Caco-2 (cell line): ENCODE measurements around the gene SERPINB4. TPM values are rescaled to one million over a fixed set of nuclear protein-coding genes. Genes with fewer than 3 reads are reported as not detected.

Experiments
- BruUV-seq: library from RNA; stranded (reverse); fragments of 400-500 nt; replicated peaks from 2 replicates; lab custom pipeline; 2021; lab: Mats Ljungman, UMichigan
- CTCF ChIA-PET: fragments of 300-600 bp; sonication (Branson Sonifier 250); formaldehyde crosslinking; loops from one replicate; lab custom pipeline; 2022; ENCODE audit warnings: antibody characterized with exemption; lab: Charles Lee
- POLR2A ChIA-PET: fragments of 300-600 bp; sonication (Branson Sonifier 250); formaldehyde crosslinking; loops from one replicate; lab custom pipeline; 2022; ENCODE audit warnings: antibody characterized with exemption; lab: Charles Lee
- DNase-seq, 2 experiments: peaks; one replicate each; pipeline versions ENCODE4 v3.0.0 to v3.0.0-alpha.2; 2020 to 2022
- H3K27me3 ChIP-seq: replicated peaks from 2 replicates; pipeline ENCODE4 v1.6.0; 2011; ENCODE audit warnings: low read length; ENCODE audit not compliant: control insufficient read depth, insufficient read depth
- H3K36me3 ChIP-seq: 2 replicates; pipeline ENCODE4 v1.5.1; 2011; ENCODE audit warnings: low read length; ENCODE audit not compliant: control insufficient read depth, insufficient read depth
- H3K4me1 ChIP-seq: fragments of 250-450 bp; sonication (Bioruptor Pico); 2 replicates; pipeline ENCODE4 v1.5.1; 2020; ENCODE audit warnings: mild to moderate bottlenecking
- H3K4me3 ChIP-seq: 2 replicates; pipeline ENCODE4 v1.5.1; 2011; ENCODE audit warnings: low read depth, mild to moderate bottlenecking, control low read depth, low read length
- H3K9me3 ChIP-seq: fragments of 250-450 bp; sonication (Bioruptor Pico); 2 replicates; pipeline ENCODE4 v1.5.1; 2020; ENCODE audit warnings: mild to moderate bottlenecking, moderate library complexity
- H3K27ac Mint-ChIP-seq: one replicate; pipeline ENCODE4 v1.8.0; 2022; ENCODE audit warnings: mixed read lengths; ENCODE audit not compliant: unreplicated experiment
- H3K27me3 Mint-ChIP-seq: one replicate; pipeline ENCODE4 v1.8.0; 2022; ENCODE audit warnings: mixed read lengths; ENCODE audit not compliant: insufficient read depth, unreplicated experiment
- H3K36me3 Mint-ChIP-seq: one replicate; pipeline ENCODE4 v1.8.0; 2022; ENCODE audit warnings: mild to moderate bottlenecking, mixed read lengths; ENCODE audit not compliant: insufficient read depth, unreplicated experiment
- H3K4me1 Mint-ChIP-seq: one replicate; pipeline ENCODE4 v1.8.0; 2022; ENCODE audit warnings: low read depth, mixed read lengths; ENCODE audit not compliant: unreplicated experiment
- H3K4me3 Mint-ChIP-seq: one replicate; pipeline ENCODE4 v1.8.0; 2022; ENCODE audit warnings: mild to moderate bottlenecking, moderate library complexity, mixed read lengths; ENCODE audit not compliant: unreplicated experiment
- H3K9me3 Mint-ChIP-seq: one replicate; pipeline ENCODE4 v1.8.0; 2022; ENCODE audit warnings: mixed read lengths; ENCODE audit not compliant: unreplicated experiment
- CTCF ChIP-seq, 2 experiments: fragments of 200-600 bp in 1 of 2; IDR thresholded peaks; 1 replicate in 1 of 2; 2 replicates in 1 of 2; pipeline versions ENCODE4 v1.5.1 to v1.8.0; 2011 to 2022; ENCODE audit warnings: antibody characterized with exemption in 1 of 2, control low read depth in 1 of 2, inconsistent platforms in 1 of 2, low read depth in 1 of 2, low read length in 1 of 2, mild to moderate bottlenecking in 1 of 2, moderate library complexity in 1 of 2; ENCODE audit not compliant: insufficient read depth in 1 of 2, severe bottlenecking in 1 of 2, unreplicated experiment in 1 of 2
- intact Hi-C: fragments of 100-400 bp; cut with micrococcal nuclease; formaldehyde crosslinking; loops from one replicate; pipeline ENCODE4 v1.10.0; 2022; ENCODE audit not compliant: unreplicated experiment
- total RNA-seq: library from RNA; stranded (reverse); gene quantifications from 2 replicates; pipeline ENCODE4 v1.2.3, GENCODE V29; 2022

The SERPINB4 gene
- total RNA-seq, 1 experiment from 2014 or later: not detected

DNA sequence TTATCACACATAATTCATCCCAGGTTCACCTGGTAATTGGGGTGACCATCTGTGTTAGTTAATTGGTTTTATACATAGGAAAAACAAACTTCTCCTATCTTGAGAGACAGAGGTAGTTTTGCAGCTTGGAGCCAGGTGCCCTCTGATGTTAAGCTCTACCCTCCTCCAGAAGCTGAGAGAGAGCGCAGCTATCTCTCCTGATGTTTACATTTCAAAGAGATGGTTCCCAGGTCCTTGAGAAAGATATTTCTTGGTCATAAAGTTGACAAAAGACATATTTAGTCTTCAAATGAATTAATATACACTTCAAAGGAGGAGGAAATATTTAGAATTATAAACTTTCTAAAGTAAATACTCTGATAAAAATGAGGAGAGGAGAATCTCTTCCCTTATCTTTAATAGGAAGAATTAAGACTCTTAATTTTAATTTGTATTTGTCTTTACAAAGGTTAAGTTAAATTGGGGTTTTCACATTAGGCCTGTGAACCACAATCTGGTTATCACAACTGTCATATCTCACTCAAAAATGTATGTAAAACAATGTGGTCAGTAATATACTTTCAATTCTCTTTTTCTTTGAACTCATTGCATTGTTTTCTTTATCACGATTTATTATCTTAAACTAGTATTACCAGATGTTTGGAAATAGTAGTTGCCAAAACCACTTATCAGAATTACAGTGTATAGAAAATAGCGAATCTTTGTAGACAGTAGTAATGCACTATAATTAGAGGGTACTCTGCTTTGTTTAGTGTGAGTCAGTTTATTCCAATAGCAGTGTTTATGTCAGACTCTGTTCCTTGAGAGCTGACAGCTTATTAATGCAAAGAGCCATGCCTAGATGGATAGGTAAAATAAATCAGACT is 26.8 kb downstream of the SERPINB4 start:
- H3K4me3 Mint-ChIP-seq: no peak overlapping the region
- Histone ChIP-seq H3K36me3 (no peaks in the 10 kb centered on the region), H3K9me3 (no peaks in the 10 kb centered on the region), H3K4me3 (no peak overlapping the region), H3K27me3 (no peaks in the 10 kb centered on the region), H3K4me1 (no peaks in the 10 kb centered on the region)
- intact Hi-C loops: no loop called here
- POLR2A ChIA-PET: no interaction called here
- no peaks in the 10 kb centered on the region for H3K9me3 Mint-ChIP-seq
- H3K4me1 Mint-ChIP-seq: no peaks in the 10 kb centered on the region
- TF ChIP-seq CTCF (IDR thresholded peaks at IDR 0.05; ENCODE audit: insufficient read depth in 1 of 2, low read depth in 1 of 2, low read length in 1 of 2, severe bottlenecking in 1 of 2, unreplicated experiment in 1 of 2): no peak
- H3K36me3 Mint-ChIP-seq: no peaks in the 10 kb centered on the region
- CTCF ChIA-PET: no interaction called here
- DNase-seq: peak in 1 of 2 experiments; percentile 35
- BruUV-seq: no TSS peak
- H3K27ac Mint-ChIP-seq: no peak overlapping the region
- no peaks in the 10 kb centered on the region for H3K27me3 Mint-ChIP-seq

DNA sequence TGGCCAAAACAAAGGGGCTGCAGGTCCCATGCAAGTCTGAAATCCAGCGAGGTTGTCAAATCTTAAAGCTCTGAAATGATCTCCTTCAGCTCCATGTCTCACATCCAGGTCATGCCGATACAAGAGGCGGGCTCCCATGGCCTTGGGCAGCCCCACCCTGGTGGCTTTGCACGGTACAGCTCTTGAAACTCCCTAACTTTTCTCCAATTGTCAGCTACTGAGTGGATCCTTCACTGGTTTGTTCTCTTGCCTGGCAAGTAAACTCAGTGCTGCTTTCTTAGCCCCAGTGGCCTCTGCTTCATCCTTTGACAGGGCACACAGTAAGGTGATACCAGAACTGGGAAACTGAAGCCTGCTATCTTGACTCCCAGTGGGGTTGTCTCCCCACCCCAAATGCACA is 30.6 kb downstream of the SERPINB4 start:
- Histone ChIP-seq H3K4me1 (no peaks in the 10 kb centered on the region), H3K27me3 (no peaks in the 10 kb centered on the region), H3K36me3 (no peaks in the 10 kb centered on the region), H3K4me3 (no peak overlapping the region), H3K9me3 (no peaks in the 10 kb centered on the region)
- no TSS peak for BruUV-seq
- Mint-ChIP-seq H3K4me1 (no peaks in the 10 kb centered on the region), H3K9me3 (no peaks in the 10 kb centered on the region), H3K4me3 (no peak overlapping the region), H3K36me3 (no peaks in the 10 kb centered on the region), H3K27me3 (no peaks in the 10 kb centered on the region), H3K27ac (no peak overlapping the region)
- POLR2A ChIA-PET: no interaction called here
- no peak for TF ChIP-seq CTCF (IDR thresholded peaks at IDR 0.05; ENCODE audit: insufficient read depth in 1 of 2, low read depth in 1 of 2, low read length in 1 of 2, severe bottlenecking in 1 of 2, unreplicated experiment in 1 of 2)
- intact Hi-C loops: no loop called here
- no peak for DNase-seq
- CTCF ChIA-PET: no interaction called here

DNA sequence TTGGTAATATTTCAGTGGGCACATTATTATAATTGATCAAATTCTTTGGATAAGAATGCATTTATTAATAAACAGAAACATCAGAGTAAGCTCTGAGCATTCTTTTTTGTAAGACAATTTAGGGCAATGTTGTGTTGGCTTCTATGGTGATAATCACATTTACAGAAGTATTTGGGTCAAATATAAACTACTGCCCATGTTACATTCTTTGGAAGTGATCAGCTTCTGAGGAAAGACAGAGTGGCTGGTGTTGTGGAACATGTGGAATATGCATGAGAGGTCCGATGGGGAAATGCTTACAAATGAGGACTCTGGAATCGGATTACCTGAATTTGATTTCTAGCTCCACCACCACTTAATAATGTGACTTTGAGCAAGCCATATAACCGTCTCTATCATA is 37.5 kb downstream of the SERPINB4 start:
- TF ChIP-seq CTCF (IDR thresholded peaks at IDR 0.05; ENCODE audit: insufficient read depth in 1 of 2, low read depth in 1 of 2, low read length in 1 of 2, severe bottlenecking in 1 of 2, unreplicated experiment in 1 of 2): no peak
- H3K9me3 Mint-ChIP-seq: no peaks in the 10 kb centered on the region
- H3K27ac Mint-ChIP-seq: no peak overlapping the region
- POLR2A ChIA-PET: no interaction called here
- H3K27me3 Mint-ChIP-seq: no peaks in the 10 kb centered on the region
- CTCF ChIA-PET: no interaction called here
- no peak for DNase-seq
- BruUV-seq: no TSS peak
- Histone ChIP-seq H3K27me3 (no peaks in the 10 kb centered on the region), H3K9me3 (no peaks in the 10 kb centered on the region), H3K4me1 (no peaks in the 10 kb centered on the region), H3K4me3 (no peak overlapping the region), H3K36me3 (no peaks in the 10 kb centered on the region)
- no peaks in the 10 kb centered on the region for H3K4me1 Mint-ChIP-seq
- no peak overlapping the region for H3K4me3 Mint-ChIP-seq
- no peaks in the 10 kb centered on the region for H3K36me3 Mint-ChIP-seq
- intact Hi-C loops: no loop called here
